A204.1 (cell line): ENCODE results near the gene YKT6.

Experiments
- FAIRE-seq: peaks from 2 replicates; lab custom pipeline; 2012; peaks lifted over from hg19 to GRCh38; lab: Jason Lieb, UNC

Gene YKT6

DNA sequence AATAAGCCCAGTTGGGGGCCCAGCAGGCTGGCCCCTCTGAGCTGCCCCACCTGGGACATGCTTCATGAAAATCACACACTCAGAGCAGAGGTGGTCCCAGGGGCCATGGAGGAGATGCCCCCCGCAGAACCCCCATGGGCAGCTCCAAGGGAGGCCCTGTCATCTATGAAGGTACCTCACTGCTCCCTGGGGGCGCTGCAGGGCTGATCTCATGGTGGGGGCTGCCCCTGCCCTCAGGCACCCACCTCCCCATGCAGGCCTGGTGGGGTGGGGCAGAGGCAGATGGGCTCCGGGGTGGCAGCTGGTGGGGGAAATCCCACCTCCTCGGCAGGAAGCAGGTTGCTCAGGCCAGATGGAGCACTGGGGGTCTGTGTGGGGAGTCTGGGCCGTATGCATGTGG lies 60.5 kb downstream of the YKT6 start:
- FAIRE-seq: no peak

DNA sequence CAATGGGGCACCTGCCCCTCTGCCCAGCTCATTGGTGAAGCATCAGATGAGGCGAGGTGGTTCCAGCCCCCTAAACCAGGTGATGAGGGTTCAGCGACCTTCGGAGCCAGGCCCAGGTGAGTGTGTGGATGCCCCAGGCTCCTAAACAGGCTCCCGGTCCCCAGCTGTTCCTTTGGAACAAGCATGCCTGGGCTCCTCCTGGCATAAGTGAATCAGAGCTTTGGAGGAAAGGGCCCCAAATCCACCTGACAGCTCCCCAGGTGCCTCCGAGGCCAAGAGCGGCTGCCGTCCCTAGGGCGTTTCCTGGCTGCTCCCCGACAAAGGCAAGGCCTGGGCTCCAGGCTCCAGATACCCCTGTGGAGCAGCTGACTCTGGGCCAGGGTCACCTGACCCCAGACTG lies 61.3 kb downstream of the YKT6 start:
- no peak for FAIRE-seq

DNA sequence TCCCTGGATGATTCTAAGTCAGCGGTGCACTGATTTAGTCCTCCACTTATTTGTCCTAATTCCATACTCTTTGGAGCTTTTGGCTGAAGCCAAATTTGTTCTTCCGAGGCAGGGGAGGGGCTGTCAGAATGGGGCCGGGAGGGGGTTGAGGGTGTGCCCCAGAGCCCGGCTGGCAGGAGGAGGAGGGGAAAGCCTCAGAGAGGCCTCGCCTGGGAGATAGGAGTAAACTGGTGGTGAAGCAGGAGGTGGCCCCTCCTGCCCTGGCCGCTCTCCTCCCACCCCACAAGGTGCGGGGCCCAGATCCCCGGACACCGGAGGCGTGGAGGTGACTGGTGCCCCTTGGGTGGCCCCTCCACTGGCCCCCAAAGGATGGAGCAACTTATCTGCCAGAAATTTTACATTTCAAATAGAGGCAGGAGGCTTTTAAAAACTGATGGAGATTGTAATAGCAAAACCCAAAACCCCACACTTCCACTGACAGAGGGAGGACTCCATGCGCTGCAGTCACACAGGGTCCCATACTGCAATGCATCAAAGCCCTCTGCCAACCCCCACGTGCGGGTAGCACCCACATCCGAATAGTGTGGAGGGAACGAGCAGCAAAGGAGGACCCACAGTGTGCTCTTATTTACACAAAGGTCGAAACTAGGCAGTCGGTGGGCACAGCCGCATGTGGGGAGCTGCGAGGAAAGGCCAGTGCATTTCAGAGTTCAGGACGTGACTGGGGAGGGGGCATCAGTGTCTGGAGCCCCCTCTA lies 62.7 kb downstream of the YKT6 start:
- no peak for FAIRE-seq
